Measurements from ENCODE around the gene COG1.

The COG1 gene

GRCh38 chr17:73231841-73232586 lies 39.2 kb downstream of the COG1 start:
- peak; percentile 96 for DNase-seq

GRCh38 chr17:73232587-73233373 lies 39.9 kb downstream of the COG1 start:
- DNase-seq = peak; percentile 44

GRCh38 chr17:73234736-73235135 lies 41.9 kb downstream of the COG1 start:
- DNase-seq = no peak

- DNase-seq = no peak
Observed at GRCh38 chr17:73237714-73238113, 44.9 kb downstream of the COG1 start.

- DNase-seq = no peak
Observed at GRCh38 chr17:73240561-73240960, 47.7 kb downstream of the COG1 start.

GRCh38 chr17:73247726-73248125 lies 54.9 kb downstream of the COG1 start:
- no peak for DNase-seq

GRCh38 chr17:73248532-73248931 lies 55.7 kb downstream of the COG1 start:
- DNase-seq = no peak

- no peak for DNase-seq
Observed at GRCh38 chr17:73249700-73250099, 56.8 kb downstream of the COG1 start.

GRCh38 chr17:73250851-73251640 lies 58.2 kb downstream of the COG1 start:
- no peak for DNase-seq

GRCh38 chr17:73251871-73252270 lies 59.0 kb downstream of the COG1 start:
- DNase-seq = no peak

GRCh38 chr17:73255671-73256181 lies 62.9 kb downstream of the COG1 start:
- DNase-seq = peak; percentile 45

GRCh38 chr17:73256220-73256619 lies 63.4 kb downstream of the COG1 start:
- no peak for DNase-seq

- no peak for DNase-seq
Observed at GRCh38 chr17:73257516-73257915, 64.7 kb downstream of the COG1 start.
